Osteocyte (in vitro differentiated cells): ENCODE results near the gene TARBP1. TPM values are rescaled to one million over a fixed set of nuclear protein-coding genes. Genes with fewer than 3 reads are reported as not detected.
"Not testable (repeated sequence)": the region's sequence is repeated elsewhere in the genome, so short reads cannot be mapped to it uniquely, and the experiment has no call there.

Source experiments
- DNase-seq: peaks from one replicate; pipeline ENCODE4 v3.0.0; 2021; ENCODE audit warnings: mixed read lengths; ENCODE audit not compliant: unreplicated experiment; ENCODE audit errors: extremely low spot score
- H3K27ac Mint-ChIP-seq: one replicate; pipeline ENCODE4 v1.8.0; 2021; ENCODE audit warnings: mild to moderate bottlenecking, mixed read lengths; ENCODE audit not compliant: unreplicated experiment
- H3K27me3 Mint-ChIP-seq: one replicate; pipeline ENCODE4 v1.8.0; 2021; ENCODE audit warnings: mixed read lengths; ENCODE audit not compliant: unreplicated experiment
- H3K36me3 Mint-ChIP-seq: one replicate; pipeline ENCODE4 v1.8.0; 2021; ENCODE audit warnings: mixed read lengths; ENCODE audit not compliant: unreplicated experiment
- H3K4me1 Mint-ChIP-seq: one replicate; pipeline ENCODE4 v1.8.0; 2021; ENCODE audit warnings: mixed read lengths; ENCODE audit not compliant: unreplicated experiment
- H3K4me3 Mint-ChIP-seq: one replicate; pipeline ENCODE4 v1.8.0; 2021; ENCODE audit warnings: mild to moderate bottlenecking, moderate library complexity, mixed read lengths; ENCODE audit not compliant: unreplicated experiment
- H3K9me3 Mint-ChIP-seq: one replicate; pipeline ENCODE4 v1.8.0; 2021; ENCODE audit warnings: mixed read lengths; ENCODE audit not compliant: unreplicated experiment
- CTCF ChIP-seq: fragments of 200-600 bp; sonication (generic); IDR thresholded peaks from 2 replicates; pipeline ENCODE4 v1.5.0; 2021; ENCODE audit warnings: antibody characterized with exemption, mild to moderate bottlenecking, moderate library complexity
- total RNA-seq: library from RNA; stranded (reverse); gene quantifications from 2 replicates; pipeline ENCODE4 v1.2.1, GENCODE V29; 2021

TARBP1 gene
- total RNA-seq, 1 donor from 2014 or later: 19.0 TPM

- DNase-seq: no peak
- no peak overlapping the region for H3K4me3 Mint-ChIP-seq
- TF ChIP-seq CTCF: no peak
- H3K36me3 Mint-ChIP-seq: peaks cover 15% of the 10 kb centered on the region
- no peaks in the 10 kb centered on the region for H3K27me3 Mint-ChIP-seq
- no peaks in the 10 kb centered on the region for H3K4me1 Mint-ChIP-seq
- H3K27ac Mint-ChIP-seq: no peak overlapping the region
- H3K9me3 Mint-ChIP-seq: no peaks in the 10 kb centered on the region
Measured at GRCh38 chr1:234406871-234407270, 72.1 kb downstream of the TARBP1 start.

GRCh38 chr1:234405676-234406075, 73.3 kb downstream of the TARBP1 start:
- no peaks in the 10 kb centered on the region for H3K27me3 Mint-ChIP-seq
- peaks cover 15% of the 10 kb centered on the region for H3K36me3 Mint-ChIP-seq
- H3K4me1 Mint-ChIP-seq: peaks cover 7% of the 10 kb centered on the region
- no peak for DNase-seq
- H3K9me3 Mint-ChIP-seq: no peaks in the 10 kb centered on the region
- no peak overlapping the region for H3K4me3 Mint-ChIP-seq
- no peak for TF ChIP-seq CTCF
- no peak overlapping the region for H3K27ac Mint-ChIP-seq

GRCh38 chr1:234402939-234403338, 76.0 kb downstream of the TARBP1 start:
- Mint-ChIP-seq H3K36me3 (peaks cover 11% of the 10 kb centered on the region), H3K9me3 (no peaks in the 10 kb centered on the region), H3K27me3 (no peaks in the 10 kb centered on the region), H3K27ac (no peak overlapping the region), H3K4me3 (no peak overlapping the region), H3K4me1 (peaks cover 7% of the 10 kb centered on the region)
- no peak for TF ChIP-seq CTCF
- no peak for DNase-seq

GRCh38 chr1:234401658-234402057, 77.3 kb downstream of the TARBP1 start:
- peaks cover 11% of the 10 kb centered on the region for H3K36me3 Mint-ChIP-seq
- TF ChIP-seq CTCF: no peak
- peak overlapping the region; percentile 24 for H3K27ac Mint-ChIP-seq
- H3K4me3 Mint-ChIP-seq: no peak overlapping the region
- DNase-seq: no peak
- peaks cover 7% of the 10 kb centered on the region for H3K4me1 Mint-ChIP-seq
- no peaks in the 10 kb centered on the region for H3K9me3 Mint-ChIP-seq
- H3K27me3 Mint-ChIP-seq: no peaks in the 10 kb centered on the region

- no peak for TF ChIP-seq CTCF
- DNase-seq: no peak
Measured at GRCh38 chr1:234400773-234401172, 78.2 kb downstream of the TARBP1 start.

GRCh38 chr1:234399515-234399914, 79.5 kb downstream of the TARBP1 start:
- not testable (repeated sequence) for H3K4me3 Mint-ChIP-seq, H3K27ac Mint-ChIP-seq, H3K9me3 Mint-ChIP-seq, DNase-seq, H3K4me1 Mint-ChIP-seq, H3K36me3 Mint-ChIP-seq, H3K27me3 Mint-ChIP-seq

More at GRCh38 chr1:234400773-234401172, 78.2 kb downstream of the TARBP1 start:
- Mint-ChIP-seq H3K4me1 (peaks cover 7% of the 10 kb centered on the region), H3K27me3 (no peaks in the 10 kb centered on the region), H3K27ac (peak overlapping the region; percentile 35), H3K36me3 (peaks cover 11% of the 10 kb centered on the region), H3K4me3 (peak overlapping the region; percentile 19), H3K9me3 (no peaks in the 10 kb centered on the region)
